ENCODE data around the gene TMPRSS11E.
"Not testable (repeated sequence)": the region's sequence is repeated elsewhere in the genome, so short reads cannot be mapped to it uniquely, and the experiment has no call there.

TMPRSS11E gene

GRCh38 chr4:68447201-68447600 is at the start of gene TMPRSS11E:
TSS of gene TMPRSS11E (plus strand) at chr4:68447463. CDS start at chr4:68447513, 50 bp downstream.
- DNase-seq: no peak
- Histone ChIP-seq H3K27ac (no peak within 1 kb of the TSS), H3K36me3 (no peaks in the 10 kb centered on the region), H3K27me3 (no peaks in the 10 kb centered on the region), H3K4me3 (no peak within 1 kb of the TSS), H3K4me1 (no peaks in the 10 kb centered on the region), H3K9me3 (no peaks in the 10 kb centered on the region)
- TF ChIP-seq CTCF (IDR thresholded peaks at IDR 0.05): no peak
- intact Hi-C loops (cut with DNase I; ENCODE audit: low total_unique reads): no loop called here

GRCh38 chr4:68399306-68399705 is 48.0 kb upstream of the TMPRSS11E start:
- Histone ChIP-seq H3K4me1 (no peaks in the 10 kb centered on the region), H3K4me3 (no peak overlapping the region), H3K36me3 (no peaks in the 10 kb centered on the region), H3K27ac (no peak overlapping the region), H3K27me3 (no peaks in the 10 kb centered on the region), H3K9me3 (no peaks in the 10 kb centered on the region)
- DNase-seq: no peak
- TF ChIP-seq CTCF (IDR thresholded peaks at IDR 0.05): no peak
- intact Hi-C loops (cut with DNase I; ENCODE audit: low total_unique reads): no loop called here

- DNase-seq: no peak
- no peak overlapping the region for H3K4me3 ChIP-seq
- TF ChIP-seq CTCF (IDR thresholded peaks at IDR 0.05): no peak
- no peak overlapping the region for H3K27ac ChIP-seq
- no peaks in the 10 kb centered on the region for H3K9me3 ChIP-seq
- intact Hi-C loops (cut with DNase I; ENCODE audit: low total_unique reads): no loop called here
- no peaks in the 10 kb centered on the region for H3K4me1 ChIP-seq
- H3K36me3 ChIP-seq: no peaks in the 10 kb centered on the region
- no peaks in the 10 kb centered on the region for H3K27me3 ChIP-seq
Measured at GRCh38 chr4:68401231-68401630, 46.0 kb upstream of the TMPRSS11E start.

- intact Hi-C loops (cut with DNase I; ENCODE audit: low total_unique reads): no loop called here
Measured at GRCh38 chr4:68404153-68404552, 43.1 kb upstream of the TMPRSS11E start.

GRCh38 chr4:68405718-68406478 is 41.4 kb upstream of the TMPRSS11E start:
- H3K4me1 ChIP-seq; H3K27me3 ChIP-seq; DNase-seq; H3K9me3 ChIP-seq; H3K4me3 ChIP-seq; H3K27ac ChIP-seq; intact Hi-C loops (cut with DNase I; ENCODE audit: low total_unique reads); H3K36me3 ChIP-seq: not testable (repeated sequence)

More at GRCh38 chr4:68404153-68404552, 43.1 kb upstream of the TMPRSS11E start:
- Histone ChIP-seq H3K27ac (no peak overlapping the region), H3K4me1 (no peaks in the 10 kb centered on the region), H3K9me3 (no peaks in the 10 kb centered on the region), H3K36me3 (no peaks in the 10 kb centered on the region), H3K27me3 (peaks cover 0 to 3% of the 10 kb centered on the region in 2 donors), H3K4me3 (no peak overlapping the region)
- no peak for DNase-seq
- no peak for TF ChIP-seq CTCF (IDR thresholded peaks at IDR 0.05)

- Histone ChIP-seq H3K27me3 (peaks cover 0 to 5% of the 10 kb centered on the region in 2 donors), H3K27ac (no peak overlapping the region), H3K9me3 (no peaks in the 10 kb centered on the region), H3K36me3 (no peaks in the 10 kb centered on the region), H3K4me1 (no peaks in the 10 kb centered on the region), H3K4me3 (no peak overlapping the region)
- DNase-seq: no peak
- no peak for TF ChIP-seq CTCF (IDR thresholded peaks at IDR 0.05)
- intact Hi-C loops (cut with DNase I; ENCODE audit: low total_unique reads): no loop called here
Measured at GRCh38 chr4:68406479-68406859, 40.8 kb upstream of the TMPRSS11E start.

GRCh38 chr4:68407015-68407867 is 40.0 kb upstream of the TMPRSS11E start:
- H3K4me3 ChIP-seq; H3K36me3 ChIP-seq; H3K4me1 ChIP-seq; H3K27ac ChIP-seq; H3K27me3 ChIP-seq; DNase-seq; H3K9me3 ChIP-seq; intact Hi-C loops (cut with DNase I; ENCODE audit: low total_unique reads): not testable (repeated sequence)

Data from tibial artery (tissue), 4 donors.